ENCODE measurements around the gene PLCB3.

The PLCB3 gene

DNA sequence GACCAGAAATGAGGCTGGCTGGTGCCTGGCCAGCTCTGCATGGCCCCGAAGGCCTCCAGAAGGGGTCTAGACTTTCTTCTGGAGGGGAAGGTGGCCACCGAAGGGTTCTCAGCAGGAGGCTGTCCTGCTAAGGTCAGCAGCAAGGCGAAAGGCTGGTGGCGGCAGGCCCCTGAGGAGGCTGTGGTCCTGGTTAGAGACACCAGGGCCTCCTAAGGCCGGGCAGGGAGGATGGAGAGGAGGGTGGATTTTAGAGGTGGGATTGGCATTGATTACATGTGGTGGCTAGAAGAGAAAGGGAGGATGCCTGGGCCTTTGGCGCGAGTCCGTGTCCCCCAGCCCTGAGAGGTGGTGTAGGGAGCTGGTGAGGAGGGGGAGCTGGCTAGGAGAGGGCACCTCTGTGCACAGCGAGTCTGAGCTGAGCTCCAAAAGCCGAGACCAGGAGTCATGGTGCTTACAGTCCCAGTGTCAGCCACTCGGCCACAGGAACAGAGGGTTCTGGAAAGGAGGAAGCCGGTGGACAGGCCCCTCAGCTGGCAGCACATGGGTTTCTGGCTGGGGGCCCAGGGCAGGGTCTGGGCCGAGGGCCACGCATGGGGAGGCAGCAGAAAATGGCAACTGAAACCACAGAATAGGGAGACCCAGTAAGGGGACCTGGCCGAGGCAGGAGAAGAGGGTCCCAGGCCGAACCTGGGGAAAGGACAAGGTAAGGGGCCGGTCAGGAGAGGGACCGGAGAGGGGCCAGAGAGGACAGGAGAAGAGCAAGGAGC, 42.4 kb upstream of the PLCB3 start:
- no peak for TF ChIP-seq SIN3A (IDR thresholded peaks at IDR 0.05; ENCODE audit: borderline replicate concordance, insufficient read depth, low read length)
- TF ChIP-seq FOXP2 (optimal IDR thresholded peaks at IDR 0.05; ENCODE audit: borderline replicate concordance, extremely low read depth, extremely low read length, insufficient read depth) = no peak
- TF ChIP-seq, protein P1, sequence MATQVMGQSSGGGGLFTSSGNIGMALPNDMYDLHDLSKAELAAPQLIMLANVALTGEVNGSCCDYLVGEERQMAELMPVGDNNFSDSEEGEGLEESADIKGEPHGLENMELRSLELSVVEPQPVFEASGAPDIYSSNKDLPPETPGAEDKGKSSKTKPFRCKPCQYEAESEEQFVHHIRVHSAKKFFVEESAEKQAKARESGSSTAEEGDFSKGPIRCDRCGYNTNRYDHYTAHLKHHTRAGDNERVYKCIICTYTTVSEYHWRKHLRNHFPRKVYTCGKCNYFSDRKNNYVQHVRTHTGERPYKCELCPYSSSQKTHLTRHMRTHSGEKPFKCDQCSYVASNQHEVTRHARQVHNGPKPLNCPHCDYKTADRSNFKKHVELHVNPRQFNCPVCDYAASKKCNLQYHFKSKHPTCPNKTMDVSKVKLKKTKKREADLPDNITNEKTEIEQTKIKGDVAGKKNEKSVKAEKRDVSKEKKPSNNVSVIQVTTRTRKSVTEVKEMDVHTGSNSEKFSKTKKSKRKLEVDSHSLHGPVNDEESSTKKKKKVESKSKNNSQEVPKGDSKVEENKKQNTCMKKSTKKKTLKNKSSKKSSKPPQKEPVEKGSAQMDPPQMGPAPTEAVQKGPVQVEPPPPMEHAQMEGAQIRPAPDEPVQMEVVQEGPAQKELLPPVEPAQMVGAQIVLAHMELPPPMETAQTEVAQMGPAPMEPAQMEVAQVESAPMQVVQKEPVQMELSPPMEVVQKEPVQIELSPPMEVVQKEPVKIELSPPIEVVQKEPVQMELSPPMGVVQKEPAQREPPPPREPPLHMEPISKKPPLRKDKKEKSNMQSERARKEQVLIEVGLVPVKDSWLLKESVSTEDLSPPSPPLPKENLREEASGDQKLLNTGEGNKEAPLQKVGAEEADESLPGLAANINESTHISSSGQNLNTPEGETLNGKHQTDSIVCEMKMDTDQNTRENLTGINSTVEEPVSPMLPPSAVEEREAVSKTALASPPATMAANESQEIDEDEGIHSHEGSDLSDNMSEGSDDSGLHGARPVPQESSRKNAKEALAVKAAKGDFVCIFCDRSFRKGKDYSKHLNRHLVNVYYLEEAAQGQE (IDR thresholded peaks at IDR 0.05; ENCODE audit: insufficient read depth in 1 of 2, low read depth in 2 of 2, low read length in 2 of 2) = no peak
- no peak for TF ChIP-seq POLR2AphosphoS5 (IDR thresholded peaks at IDR 0.05; ENCODE audit: low read depth, low read length)
- no peak for TF ChIP-seq TAF1 (IDR thresholded peaks at IDR 0.05; ENCODE audit: borderline replicate concordance, insufficient read depth, low read length)

DNA sequence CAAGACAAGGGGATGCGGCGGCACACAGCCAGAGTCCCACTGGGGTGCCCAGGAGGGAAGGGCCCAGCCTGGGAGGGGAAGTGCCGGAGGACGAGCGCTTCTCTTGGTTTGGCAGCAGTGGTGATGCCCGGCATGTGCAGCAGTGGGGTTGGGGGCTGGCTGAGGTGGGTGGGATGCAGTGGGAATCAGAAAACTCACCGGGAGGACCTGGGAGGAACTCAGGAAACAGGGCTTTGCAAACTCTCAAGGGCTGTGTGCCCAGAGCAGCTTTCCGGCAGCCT, 41.8 kb upstream of the PLCB3 start:
- TF ChIP-seq FOXP2 (optimal IDR thresholded peaks at IDR 0.05; ENCODE audit: borderline replicate concordance, extremely low read depth, extremely low read length, insufficient read depth) (no peak), POLR2AphosphoS5 (IDR thresholded peaks at IDR 0.05; ENCODE audit: low read depth, low read length) (no peak), SIN3A (IDR thresholded peaks at IDR 0.05; ENCODE audit: borderline replicate concordance, insufficient read depth, low read length) (no peak), TAF1 (IDR thresholded peaks at IDR 0.05; ENCODE audit: borderline replicate concordance, insufficient read depth, low read length) (no peak)
- TF ChIP-seq, protein P1 (IDR thresholded peaks at IDR 0.05; ENCODE audit: insufficient read depth in 1 of 2, low read depth in 2 of 2, low read length in 2 of 2) = no peak

DNA sequence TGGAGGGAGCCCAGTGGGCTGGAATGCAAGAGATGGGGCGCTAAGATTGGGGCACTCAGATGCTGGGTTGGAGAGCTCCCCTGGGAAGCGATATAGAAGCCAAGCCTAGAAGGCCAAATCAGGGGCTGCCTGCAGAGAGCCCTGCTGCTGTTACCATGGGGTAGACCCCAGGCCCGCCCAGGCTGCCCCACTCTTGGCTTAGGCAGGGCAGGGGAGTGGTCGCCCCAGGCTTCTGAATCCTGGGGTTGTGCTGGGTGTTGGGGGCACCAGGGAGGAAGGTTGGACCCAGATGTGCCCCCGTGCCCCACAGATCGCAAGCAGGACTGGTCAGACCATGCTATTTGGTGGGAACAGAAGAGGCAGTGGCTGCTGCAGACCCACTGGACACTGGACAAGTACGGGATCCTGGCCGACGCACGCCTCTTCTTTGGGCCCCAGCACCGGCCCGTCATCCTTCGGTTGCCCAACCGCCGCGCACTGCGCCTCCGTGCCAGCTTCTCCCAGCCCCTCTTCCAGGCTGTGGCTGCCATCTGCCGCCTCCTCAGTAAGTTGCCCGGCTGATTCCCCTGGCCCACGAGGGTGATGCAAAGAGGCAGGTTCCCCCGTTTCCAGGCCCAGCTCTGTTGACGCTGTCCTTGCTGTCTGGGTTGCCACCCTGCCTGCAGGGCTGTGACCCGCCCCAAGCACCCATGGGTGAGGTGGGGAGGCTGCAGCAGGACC, 40.9 kb upstream of the PLCB3 start:
- no peak for TF ChIP-seq POLR2AphosphoS5 (IDR thresholded peaks at IDR 0.05; ENCODE audit: low read depth, low read length)
- TF ChIP-seq SIN3A (IDR thresholded peaks at IDR 0.05; ENCODE audit: borderline replicate concordance, insufficient read depth, low read length) = no peak
- TF ChIP-seq TAF1 (IDR thresholded peaks at IDR 0.05; ENCODE audit: borderline replicate concordance, insufficient read depth, low read length) = no peak
- TF ChIP-seq, protein P1 (IDR thresholded peaks at IDR 0.05; ENCODE audit: insufficient read depth in 1 of 2, low read depth in 2 of 2, low read length in 2 of 2) = no peak
- TF ChIP-seq FOXP2 (optimal IDR thresholded peaks at IDR 0.05; ENCODE audit: borderline replicate concordance, extremely low read depth, extremely low read length, insufficient read depth) = no peak

DNA sequence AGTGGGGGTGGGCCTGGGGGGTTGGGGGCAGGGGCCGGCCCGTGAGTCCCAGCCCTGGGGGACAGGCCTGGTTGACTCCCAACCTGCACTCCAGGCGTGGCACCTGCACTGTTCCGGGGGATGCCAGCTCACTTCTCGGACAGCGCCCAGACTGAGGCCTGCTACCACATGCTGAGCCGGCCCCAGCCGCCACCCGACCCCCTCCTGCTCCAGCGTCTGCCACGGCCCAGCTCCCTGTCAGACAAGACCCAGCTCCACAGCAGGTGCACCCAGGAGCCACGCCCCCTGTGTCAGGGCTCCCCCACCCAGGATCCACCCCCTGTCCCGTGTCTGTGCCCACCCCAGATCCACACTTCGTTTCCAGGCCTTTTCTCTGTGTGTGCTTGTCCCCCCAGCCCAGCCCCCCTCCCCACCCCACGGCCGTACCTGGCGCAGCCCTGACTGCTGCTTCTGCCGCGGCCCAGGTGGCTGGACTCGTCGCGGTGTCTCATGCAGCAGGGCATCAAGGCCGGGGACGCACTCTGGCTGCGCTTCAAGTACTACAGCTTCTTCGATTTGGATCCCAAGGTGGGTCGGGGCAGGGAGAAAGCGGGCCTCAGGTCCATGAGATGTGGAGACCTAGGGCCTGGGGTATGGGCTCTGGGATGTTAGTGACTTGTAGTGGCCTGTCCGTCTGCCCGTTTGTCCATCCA, 40.0 kb upstream of the PLCB3 start:
- TF ChIP-seq, protein P1 (IDR thresholded peaks at IDR 0.05; ENCODE audit: insufficient read depth in 1 of 2, low read depth in 2 of 2, low read length in 2 of 2) = no peak
- TF ChIP-seq TAF1 (IDR thresholded peaks at IDR 0.05; ENCODE audit: borderline replicate concordance, insufficient read depth, low read length) (no peak), POLR2AphosphoS5 (IDR thresholded peaks at IDR 0.05; ENCODE audit: low read depth, low read length) (no peak), FOXP2 (optimal IDR thresholded peaks at IDR 0.05; ENCODE audit: borderline replicate concordance, extremely low read depth, extremely low read length, insufficient read depth) (no peak), SIN3A (IDR thresholded peaks at IDR 0.05; ENCODE audit: borderline replicate concordance, insufficient read depth, low read length) (no peak)
